Liver (tissue), 9 donors: ENCODE measurements around the gene CRYZL1. TPM values are rescaled to one million over a fixed set of nuclear protein-coding genes. Genes with fewer than 3 reads are reported as not detected.

ENCODE experiments used
- DNase-seq: peaks from one replicate; pipeline ENCODE4 v3.0.0-alpha.2; 2017; ENCODE audit warnings: low spot score
- H3K27ac ChIP-seq, 2 donors: one replicate each; pipeline ENCODE4 v1.7.0; 2013; ENCODE audit warnings: inconsistent platforms in 2 of 2, low read length in 2 of 2, control low read depth in 1 of 2, low read depth in 1 of 2, mild to moderate bottlenecking in 1 of 2
- H3K27me3 ChIP-seq, 4 donors: one replicate each; pipeline versions ENCODE4 v1.6.1 to v1.7.0; 2013; ENCODE audit warnings: low read length in 3 of 4, inconsistent platforms in 1 of 4, mild to moderate bottlenecking in 1 of 4, moderate library complexity in 1 of 4; ENCODE audit not compliant: control insufficient read depth in 4 of 4, insufficient read depth in 4 of 4
- H3K36me3 ChIP-seq, 4 donors: one replicate each; pipeline versions ENCODE4 v1.6.1 to v1.7.0; 2013; ENCODE audit warnings: low read length in 3 of 4, mild to moderate bottlenecking in 3 of 4, low read depth in 1 of 4, moderate library complexity in 1 of 4; ENCODE audit not compliant: control insufficient read depth in 4 of 4, insufficient read depth in 3 of 4
- H3K4me1 ChIP-seq, 4 donors: one replicate each; pipeline versions ENCODE4 v1.6.1 to v1.7.0; 2013; ENCODE audit warnings: low read length in 3 of 4, mild to moderate bottlenecking in 3 of 4, moderate library complexity in 1 of 4; ENCODE audit not compliant: control insufficient read depth in 4 of 4, insufficient read depth in 4 of 4
- H3K4me3 ChIP-seq, 3 donors: one replicate each; pipeline versions ENCODE4 v1.6.1 to v1.7.0; 2013; ENCODE audit warnings: low read length in 3 of 3, control low read depth in 1 of 3, low read depth in 1 of 3, mild to moderate bottlenecking in 1 of 3
- H3K9ac ChIP-seq, 2 donors: one replicate each; pipeline ENCODE4 v1.7.0; 2013; ENCODE audit warnings: low read length in 2 of 2, mild to moderate bottlenecking in 2 of 2, moderate library complexity in 2 of 2, control low read depth in 1 of 2, low read depth in 1 of 2
- H3K9me3 ChIP-seq, 4 donors: one replicate each; pipeline versions ENCODE4 v1.6.1 to v1.7.0; 2013; ENCODE audit warnings: low read length in 3 of 4; ENCODE audit not compliant: control insufficient read depth in 4 of 4
- EGR1 ChIP-seq, 2 donors: IDR thresholded peaks; 2 replicates each; pipeline ENCODE4 v1.6.1; 2016 to 2018; ENCODE audit warnings: antibody characterized with exemption in 2 of 2, low read depth in 2 of 2
- FOXA1 ChIP-seq: IDR thresholded peaks from 2 replicates; pipeline ENCODE4 v1.6.1; 2016; ENCODE audit warnings: antibody characterized with exemption
- FOXA2 ChIP-seq: IDR thresholded peaks from 2 replicates; pipeline ENCODE4 v1.6.1; 2016; ENCODE audit warnings: antibody characterized with exemption
- GABPA ChIP-seq, 2 donors: IDR thresholded peaks in 1 of 2; conservative IDR thresholded peaks in 1 of 2; 2 replicates each; pipeline ENCODE4 v1.6.1; 2016; ENCODE audit warnings: antibody characterized with exemption in 2 of 2, mild to moderate bottlenecking in 1 of 2, moderate library complexity in 1 of 2
- HNF4A ChIP-seq, 2 donors: conservative IDR thresholded peaks; 2 replicates each; pipeline ENCODE4 v1.6.1; 2016; ENCODE audit warnings: antibody characterized with exemption in 2 of 2, mild to moderate bottlenecking in 2 of 2
- HNF4G ChIP-seq: IDR thresholded peaks from 2 replicates; pipeline ENCODE4 v1.6.1; 2016; ENCODE audit warnings: antibody characterized with exemption
- JUND ChIP-seq, 2 donors: IDR thresholded peaks; 2 replicates each; pipeline ENCODE4 v1.6.1; 2016; ENCODE audit warnings: antibody characterized with exemption in 2 of 2
- NR2F2 ChIP-seq: IDR thresholded peaks from 2 replicates; pipeline ENCODE4 v1.6.1; 2016; ENCODE audit warnings: antibody characterized with exemption
- RAD21 ChIP-seq, 2 donors: IDR thresholded peaks; 2 replicates each; pipeline ENCODE4 v1.6.1; 2016; ENCODE audit warnings: antibody characterized with exemption in 2 of 2, mild to moderate bottlenecking in 2 of 2
- RXRA ChIP-seq, 2 donors: IDR thresholded peaks; 2 replicates each; pipeline ENCODE4 v1.6.1; 2017 to 2018; ENCODE audit warnings: antibody characterized with exemption in 2 of 2, mild to moderate bottlenecking in 1 of 2
- SP1 ChIP-seq: IDR thresholded peaks from 2 replicates; pipeline ENCODE4 v1.6.1; 2018; ENCODE audit warnings: antibody characterized with exemption, mild to moderate bottlenecking
- TAF1 ChIP-seq: conservative IDR thresholded peaks from 2 replicates; pipeline ENCODE4 v1.6.1; 2016; ENCODE audit warnings: antibody characterized with exemption, mild to moderate bottlenecking
- YY1 ChIP-seq: IDR thresholded peaks from 2 replicates; pipeline ENCODE4 v1.6.1; 2016; ENCODE audit warnings: antibody characterized with exemption, mild to moderate bottlenecking
- WGBS: extraction: QIAGEN DNeasy Blood & Tissue Kit; methylation state at CpG from one replicate; pipeline ENCODE4 v1.1.7; 2013; 5-methylcytosine and 5-hydroxymethylcytosine counted together
- polyA plus RNA-seq, 2 donors: library from polyadenylated mRNA; stranded (reverse) in 1 of 2; unstranded in 1 of 2; fragments of 200-250 nt in 1 of 2; fragments of >200 nt in 1 of 2; fragmentation: Nextera tagmentation in 1 of 2; extraction: Ambion mirVana in 1 of 2; gene quantifications; one replicate each; pipeline versions ENCODE4 v1.2.1 to v1.2.3, GENCODE V29; 2013 to 2015
- total RNA-seq, 2 donors: library from RNA; depleted of rRNA; stranded (reverse); fragments of >200 nt; gene quantifications; one replicate each; pipeline ENCODE4 v1.2.3, GENCODE V29; 2014
- TF ChIP-seq, protein P1 (sequence below): IDR thresholded peaks from 2 replicates; pipeline ENCODE4 v1.6.1; 2016; ENCODE audit warnings: antibody characterized with exemption
- TF ChIP-seq, protein P2 (sequence below): IDR thresholded peaks from 2 replicates; pipeline ENCODE4 v1.6.1; 2016; ENCODE audit warnings: antibody characterized with exemption
- TF ChIP-seq, protein P3 (sequence below): fragments of 150-350 bp; IDR thresholded peaks from 2 replicates; pipeline ENCODE4 v1.5.1; 2017; ENCODE audit warnings: improper control_type of control experiment, low read depth, low read length; ENCODE audit not compliant: missing input control
- TF ChIP-seq, protein P4 (sequence below): IDR thresholded peaks from 2 replicates; pipeline ENCODE4 v1.6.1; 2016; ENCODE audit warnings: antibody characterized with exemption
- TF ChIP-seq, protein P5 (sequence below): IDR thresholded peaks from 2 replicates; pipeline ENCODE4 v1.6.1; 2016; ENCODE audit warnings: antibody characterized with exemption, mild to moderate bottlenecking
- donor health status: healthy.
- donor health status: healthy.
- donor health status: healthy.
- donor health status: healthy.
- donor health status: healthy.

Gene CRYZL1
- total and polyA plus RNA-seq, 4 donors = 6.8 to 18.1 (median 11.5) TPM

DNA sequence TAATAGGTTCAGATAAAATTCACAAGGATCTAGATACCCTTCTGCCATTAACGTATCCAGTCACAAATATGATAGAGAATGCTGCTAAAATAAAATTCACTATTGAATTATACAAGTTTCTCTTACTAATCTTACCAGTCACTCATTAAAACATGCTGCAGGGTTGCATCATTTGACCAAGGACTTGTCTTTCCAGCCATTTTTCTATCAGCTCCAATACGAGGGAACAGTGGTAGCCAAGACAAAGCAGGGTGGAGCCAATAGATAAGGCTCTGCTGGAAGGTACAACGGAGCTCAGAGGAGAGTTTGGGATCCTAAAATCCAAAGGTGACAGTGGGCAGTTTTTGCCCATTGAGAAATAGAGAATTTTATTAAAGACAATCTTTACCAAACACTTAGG, 57.1 kb downstream of the CRYZL1 start:
- 50% methylated on average over 3 of the region's 3 CpGs for WGBS
- no peak overlapping the region for H3K9ac ChIP-seq
- H3K4me3 ChIP-seq = no peak overlapping the region
- H3K9me3 ChIP-seq = no peaks in the 10 kb centered on the region
- DNase-seq = no peak
- TF ChIP-seq RXRA (IDR thresholded peaks at IDR 0.05) = no peak
- TF ChIP-seq NR2F2 = no peak
- TF ChIP-seq, protein P1, sequence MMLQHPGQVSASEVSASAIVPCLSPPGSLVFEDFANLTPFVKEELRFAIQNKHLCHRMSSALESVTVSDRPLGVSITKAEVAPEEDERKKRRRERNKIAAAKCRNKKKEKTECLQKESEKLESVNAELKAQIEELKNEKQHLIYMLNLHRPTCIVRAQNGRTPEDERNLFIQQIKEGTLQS = no peak
- TF ChIP-seq, protein P2, sequence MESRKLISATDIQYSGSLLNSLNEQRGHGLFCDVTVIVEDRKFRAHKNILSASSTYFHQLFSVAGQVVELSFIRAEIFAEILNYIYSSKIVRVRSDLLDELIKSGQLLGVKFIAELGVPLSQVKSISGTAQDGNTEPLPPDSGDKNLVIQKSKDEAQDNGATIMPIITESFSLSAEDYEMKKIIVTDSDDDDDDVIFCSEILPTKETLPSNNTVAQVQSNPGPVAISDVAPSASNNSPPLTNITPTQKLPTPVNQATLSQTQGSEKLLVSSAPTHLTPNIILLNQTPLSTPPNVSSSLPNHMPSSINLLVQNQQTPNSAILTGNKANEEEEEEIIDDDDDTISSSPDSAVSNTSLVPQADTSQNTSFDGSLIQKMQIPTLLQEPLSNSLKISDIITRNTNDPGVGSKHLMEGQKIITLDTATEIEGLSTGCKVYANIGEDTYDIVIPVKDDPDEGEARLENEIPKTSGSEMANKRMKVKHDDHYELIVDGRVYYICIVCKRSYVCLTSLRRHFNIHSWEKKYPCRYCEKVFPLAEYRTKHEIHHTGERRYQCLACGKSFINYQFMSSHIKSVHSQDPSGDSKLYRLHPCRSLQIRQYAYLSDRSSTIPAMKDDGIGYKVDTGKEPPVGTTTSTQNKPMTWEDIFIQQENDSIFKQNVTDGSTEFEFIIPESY = no peak
- TF ChIP-seq, protein P3, sequence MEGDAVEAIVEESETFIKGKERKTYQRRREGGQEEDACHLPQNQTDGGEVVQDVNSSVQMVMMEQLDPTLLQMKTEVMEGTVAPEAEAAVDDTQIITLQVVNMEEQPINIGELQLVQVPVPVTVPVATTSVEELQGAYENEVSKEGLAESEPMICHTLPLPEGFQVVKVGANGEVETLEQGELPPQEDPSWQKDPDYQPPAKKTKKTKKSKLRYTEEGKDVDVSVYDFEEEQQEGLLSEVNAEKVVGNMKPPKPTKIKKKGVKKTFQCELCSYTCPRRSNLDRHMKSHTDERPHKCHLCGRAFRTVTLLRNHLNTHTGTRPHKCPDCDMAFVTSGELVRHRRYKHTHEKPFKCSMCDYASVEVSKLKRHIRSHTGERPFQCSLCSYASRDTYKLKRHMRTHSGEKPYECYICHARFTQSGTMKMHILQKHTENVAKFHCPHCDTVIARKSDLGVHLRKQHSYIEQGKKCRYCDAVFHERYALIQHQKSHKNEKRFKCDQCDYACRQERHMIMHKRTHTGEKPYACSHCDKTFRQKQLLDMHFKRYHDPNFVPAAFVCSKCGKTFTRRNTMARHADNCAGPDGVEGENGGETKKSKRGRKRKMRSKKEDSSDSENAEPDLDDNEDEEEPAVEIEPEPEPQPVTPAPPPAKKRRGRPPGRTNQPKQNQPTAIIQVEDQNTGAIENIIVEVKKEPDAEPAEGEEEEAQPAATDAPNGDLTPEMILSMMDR = no peak
- no peak for TF ChIP-seq RAD21 (IDR thresholded peaks at IDR 0.05)
- no peak for TF ChIP-seq HNF4A (conservative IDR thresholded peaks at IDR 0.05)
- TF ChIP-seq, protein P4, sequence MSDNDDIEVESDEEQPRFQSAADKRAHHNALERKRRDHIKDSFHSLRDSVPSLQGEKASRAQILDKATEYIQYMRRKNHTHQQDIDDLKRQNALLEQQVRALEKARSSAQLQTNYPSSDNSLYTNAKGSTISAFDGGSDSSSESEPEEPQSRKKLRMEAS = no peak
- TF ChIP-seq TAF1 = no peak
- no peak for TF ChIP-seq EGR1 (IDR thresholded peaks at IDR 0.05; ENCODE audit: low read depth in 2 of 2)
- TF ChIP-seq, protein P5, sequence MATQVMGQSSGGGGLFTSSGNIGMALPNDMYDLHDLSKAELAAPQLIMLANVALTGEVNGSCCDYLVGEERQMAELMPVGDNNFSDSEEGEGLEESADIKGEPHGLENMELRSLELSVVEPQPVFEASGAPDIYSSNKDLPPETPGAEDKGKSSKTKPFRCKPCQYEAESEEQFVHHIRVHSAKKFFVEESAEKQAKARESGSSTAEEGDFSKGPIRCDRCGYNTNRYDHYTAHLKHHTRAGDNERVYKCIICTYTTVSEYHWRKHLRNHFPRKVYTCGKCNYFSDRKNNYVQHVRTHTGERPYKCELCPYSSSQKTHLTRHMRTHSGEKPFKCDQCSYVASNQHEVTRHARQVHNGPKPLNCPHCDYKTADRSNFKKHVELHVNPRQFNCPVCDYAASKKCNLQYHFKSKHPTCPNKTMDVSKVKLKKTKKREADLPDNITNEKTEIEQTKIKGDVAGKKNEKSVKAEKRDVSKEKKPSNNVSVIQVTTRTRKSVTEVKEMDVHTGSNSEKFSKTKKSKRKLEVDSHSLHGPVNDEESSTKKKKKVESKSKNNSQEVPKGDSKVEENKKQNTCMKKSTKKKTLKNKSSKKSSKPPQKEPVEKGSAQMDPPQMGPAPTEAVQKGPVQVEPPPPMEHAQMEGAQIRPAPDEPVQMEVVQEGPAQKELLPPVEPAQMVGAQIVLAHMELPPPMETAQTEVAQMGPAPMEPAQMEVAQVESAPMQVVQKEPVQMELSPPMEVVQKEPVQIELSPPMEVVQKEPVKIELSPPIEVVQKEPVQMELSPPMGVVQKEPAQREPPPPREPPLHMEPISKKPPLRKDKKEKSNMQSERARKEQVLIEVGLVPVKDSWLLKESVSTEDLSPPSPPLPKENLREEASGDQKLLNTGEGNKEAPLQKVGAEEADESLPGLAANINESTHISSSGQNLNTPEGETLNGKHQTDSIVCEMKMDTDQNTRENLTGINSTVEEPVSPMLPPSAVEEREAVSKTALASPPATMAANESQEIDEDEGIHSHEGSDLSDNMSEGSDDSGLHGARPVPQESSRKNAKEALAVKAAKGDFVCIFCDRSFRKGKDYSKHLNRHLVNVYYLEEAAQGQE = no peak
- TF ChIP-seq FOXA2 = no peak
- TF ChIP-seq GABPA (IDR thresholded peaks at IDR 0.05 in 1 of 2, conservative IDR thresholded peaks at IDR 0.05 in 1 of 2) = no peak
- TF ChIP-seq SP1 = no peak
- no peak for TF ChIP-seq FOXA1
- no peak for TF ChIP-seq YY1
- TF ChIP-seq HNF4G = no peak
- no peak for TF ChIP-seq JUND (IDR thresholded peaks at IDR 0.05)
- peaks cover 0 to 3% (median 0%) of the 10 kb centered on the region in 4 donors for H3K36me3 ChIP-seq
- no peaks in the 10 kb centered on the region for H3K27me3 ChIP-seq
- no peak overlapping the region for H3K27ac ChIP-seq
- H3K4me1 ChIP-seq = peaks cover 2 to 15% (median 9%) of the 10 kb centered on the region in 4 donors
